Measurements from ENCODE around the gene C2CD2. TPM values are rescaled to one million over a fixed set of nuclear protein-coding genes. Genes with fewer than 3 reads are reported as not detected.

Gene C2CD2
- total and polyA plus RNA-seq, 2 donors (not counting 3 experiments of a cell fraction or from before 2014, with no cell fraction given), result 32.6 to 41.2 TPM

GRCh38 chr21:41939391-41939790, 14.4 kb downstream of the C2CD2 start:
- H3K9me3 ChIP-seq (replicated peaks; ENCODE audit: control insufficient read depth, insufficient read depth, low read length), result no peaks in the 10 kb centered on the region
- H3K4me1 ChIP-seq (ENCODE audit: control insufficient read depth, extremely low read depth, insufficient read depth, low read length), result peaks cover under 1% of the 10 kb centered on the region
- no peaks in the 10 kb centered on the region for H3K27me3 ChIP-seq (ENCODE audit: control insufficient read depth in 2 of 2, insufficient read depth in 2 of 2, low read length in 2 of 2)
- no peak overlapping the region for H3K4me3 ChIP-seq (replicated peaks in 1 of 3; ENCODE audit: insufficient read depth in 1 of 3, low read depth in 1 of 3, low read length in 3 of 3)
- BruUV-seq (replicated peaks), result no TSS peak
- no peak overlapping the region for H2AFZ ChIP-seq (ENCODE audit: low read depth, low read length)
- H3K4me2 ChIP-seq (ENCODE audit: insufficient read depth, low read length), result no peak overlapping the region
- ChIA-PET CTCF (interaction anchor here (0.7 to 1.2 kb wide), 2 partner anchors 14 to 178 kb away, joined by 3 read pairs; no protein-coding TSS in a partner anchor), POLR2A (no interaction called here)
- no peaks in the 10 kb centered on the region for H3K9me1 ChIP-seq (replicated peaks; ENCODE audit: control insufficient read depth, extremely low read depth, insufficient read depth, low read length)
- no peak overlapping the region for H3K27ac ChIP-seq (ENCODE audit: insufficient read depth, low read depth, low read length)
- intact Hi-C loops (cut with micrococcal nuclease), result no loop called here
- peaks cover 0 to 5% of the 10 kb centered on the region in 2 experiments for H3K36me3 ChIP-seq (ENCODE audit: control insufficient read depth in 2 of 2, extremely low read depth in 1 of 2, insufficient read depth in 2 of 2, low read length in 2 of 2)
- dilution Hi-C loops (cut with MboI; ENCODE audit: extremely low pct_ligation_motif_present, low sequenced_read_pairs), result no loop called here
- FAIRE-seq, result no peak
- TF ChIP-seq JUN (IDR thresholded peaks at IDR 0.05; ENCODE audit: borderline replicate concordance, insufficient read depth, insufficient read length, low read depth) (no peak), MYC (IDR thresholded peaks at IDR 0.05; ENCODE audit: low read depth, low read length) (no peak), EZH2 (IDR thresholded peaks at IDR 0.05; ENCODE audit: borderline replicate concordance, low read depth, low read length, severe bottlenecking) (no peak), POLR2AphosphoS5 (IDR thresholded peaks at IDR 0.05; ENCODE audit: insufficient read depth, low read depth, low read length) (no peak), CTCF (IDR thresholded peaks at IDR 0.05; ENCODE audit: extremely low read depth in 1 of 2, insufficient read depth in 1 of 2, low read depth in 1 of 2, low read length in 2 of 2) (no peak), MAX (IDR thresholded peaks at IDR 0.05; ENCODE audit: insufficient read depth, insufficient read length) (no peak), GATA2 (IDR thresholded peaks at IDR 0.05; ENCODE audit: insufficient read depth, insufficient read length, low read depth, low read length) (no peak), FOS (IDR thresholded peaks at IDR 0.05; ENCODE audit: borderline replicate concordance, insufficient read depth, low read length) (no peak), POLR2A (IDR thresholded peaks at IDR 0.05; ENCODE audit: low read depth, low read length) (no peak)
- H3K9ac ChIP-seq (replicated peaks; ENCODE audit: extremely low read depth, insufficient read depth, low read length), result no peak overlapping the region
- no peaks in the 10 kb centered on the region for H4K20me1 ChIP-seq (replicated peaks; ENCODE audit: control insufficient read depth, extremely low read depth, insufficient read depth, low read length)
- H3K79me2 ChIP-seq (ENCODE audit: control insufficient read depth, insufficient read depth, low read length), result peaks cover 25% of the 10 kb centered on the region
- no peak for DNase-seq (ENCODE audit: low read depth, low spot score)

All from endothelial cell of umbilical vein (primary cell).